ENCODE data around the gene WDR70.
"Not testable (repeated sequence)": the region's sequence is repeated elsewhere in the genome, so short reads cannot be mapped to it uniquely, and the experiment has no call there.

WDR70 gene

DNA sequence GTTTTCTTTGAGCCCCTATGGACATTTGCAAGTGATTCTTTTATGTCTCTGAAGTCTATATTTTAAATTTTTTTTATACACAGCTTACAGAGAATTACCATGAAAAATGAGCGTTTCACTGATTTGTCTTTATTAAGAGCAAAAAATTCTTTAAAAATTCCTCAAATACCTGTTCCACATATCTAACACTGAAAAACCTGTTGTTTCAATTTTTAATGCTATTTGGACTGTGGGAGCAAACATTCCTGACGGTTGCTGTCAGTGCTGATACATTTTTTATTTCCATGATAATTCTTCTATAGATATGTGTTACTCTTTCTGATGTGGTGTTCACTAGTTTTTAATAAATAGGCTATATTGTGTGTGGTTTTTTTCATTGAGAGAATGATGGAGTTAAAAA, 261.0 kb downstream of the WDR70 start:
- no peak for DNase-seq (ENCODE audit: low read depth)

DNA sequence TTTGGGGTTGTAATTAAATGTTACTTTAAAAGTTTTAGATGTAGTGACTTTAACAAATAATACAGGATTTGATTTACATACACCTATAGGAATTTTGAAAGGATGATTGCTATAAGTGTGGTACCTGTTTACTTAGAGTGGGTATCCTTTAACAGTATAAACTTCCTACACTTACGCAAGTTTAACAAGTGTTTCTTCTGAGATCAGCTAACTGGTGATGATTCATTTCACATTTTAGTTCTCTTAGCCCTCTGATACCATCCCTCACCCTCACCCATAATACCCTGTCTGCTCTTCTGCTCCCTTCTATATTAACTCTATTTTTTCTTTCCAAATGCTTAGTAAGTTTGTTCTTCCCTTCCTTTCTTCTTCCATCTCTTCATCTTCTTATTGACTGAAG, 262.8 kb downstream of the WDR70 start:
- no peak for DNase-seq (ENCODE audit: low read depth)

DNA sequence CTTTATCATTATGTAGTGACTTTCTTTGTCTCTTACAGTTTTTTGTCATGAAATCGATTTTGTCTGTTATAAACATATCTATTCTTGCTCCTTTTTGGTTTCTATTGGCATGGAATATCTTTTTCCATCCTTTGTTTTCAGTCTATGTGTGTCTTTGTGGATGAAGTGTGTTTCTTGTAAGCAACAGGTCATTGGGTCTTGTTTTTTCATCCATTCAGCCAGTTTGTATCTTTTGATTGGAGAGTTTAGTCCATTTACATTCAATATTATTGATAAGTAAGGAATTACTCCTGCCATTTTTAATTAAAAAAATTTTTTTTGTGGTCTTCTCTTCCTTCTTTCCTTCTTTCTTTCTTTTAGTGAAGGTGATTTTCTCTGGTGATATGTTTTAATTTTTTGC, 266.6 kb downstream of the WDR70 start:
- no peak for DNase-seq (ENCODE audit: low read depth)

- DNase-seq (ENCODE audit: low read depth) = not testable (repeated sequence)
Observed at GRCh38 chr5:37654566-37654965, 275.4 kb downstream of the WDR70 start.

- no peak for DNase-seq (ENCODE audit: low read depth)
Observed at GRCh38 chr5:37657046-37657445, 277.9 kb downstream of the WDR70 start.

DNA sequence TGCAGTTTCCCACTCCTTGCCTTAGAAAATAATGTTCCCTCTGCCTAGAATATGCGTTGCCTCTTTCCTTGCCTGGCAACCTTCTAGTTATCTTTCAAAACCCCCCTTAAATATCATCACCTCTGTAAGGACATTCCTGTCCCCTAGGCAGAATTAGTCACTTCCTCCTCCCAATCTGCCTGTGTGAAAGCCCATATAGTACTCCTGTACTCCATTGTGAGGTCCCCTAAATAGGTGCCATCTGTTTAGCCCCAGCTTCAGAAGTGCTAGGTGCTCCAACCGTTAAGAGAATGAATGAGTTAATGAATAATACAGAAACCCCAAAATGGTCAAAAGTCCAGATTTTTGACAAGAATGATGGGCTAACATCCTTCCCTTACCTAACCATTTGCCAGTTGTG, 279.3 kb downstream of the WDR70 start:
- DNase-seq (ENCODE audit: low read depth) = no peak

- no peak for DNase-seq (ENCODE audit: low read depth)
Observed at GRCh38 chr5:37660319-37660718, 281.2 kb downstream of the WDR70 start.

GRCh38 chr5:37661227-37661920, 282.3 kb downstream of the WDR70 start:
- no peak for DNase-seq (ENCODE audit: low read depth)

GRCh38 chr5:37661951-37662350, 282.8 kb downstream of the WDR70 start:
- DNase-seq (ENCODE audit: low read depth) = no peak

DNA sequence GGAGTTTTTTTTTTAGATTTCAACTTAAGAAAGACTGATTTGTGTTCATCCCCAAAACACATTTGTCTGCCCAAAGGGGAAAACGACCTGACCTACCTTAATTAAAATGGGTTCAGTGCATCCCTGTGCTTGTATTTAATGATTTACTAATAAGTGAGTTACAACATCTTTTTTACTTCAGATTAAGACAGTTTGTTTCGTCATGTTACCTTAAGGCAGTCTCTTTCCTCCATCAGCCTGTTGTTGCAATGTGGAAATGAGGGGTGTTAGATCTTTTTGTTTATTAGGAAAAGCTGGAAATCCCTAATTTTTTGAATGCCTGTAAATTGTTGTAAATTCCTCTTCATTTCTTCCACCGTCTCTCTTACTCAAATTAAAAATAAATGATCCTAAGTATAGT, 283.2 kb downstream of the WDR70 start:
- DNase-seq (ENCODE audit: low read depth) = no peak

- DNase-seq (ENCODE audit: low read depth) = no peak
Observed at GRCh38 chr5:37662789-37663485, 283.8 kb downstream of the WDR70 start.

- DNase-seq (ENCODE audit: low read depth) = no peak
Observed at GRCh38 chr5:37663538-37663937, 284.4 kb downstream of the WDR70 start.

DNA sequence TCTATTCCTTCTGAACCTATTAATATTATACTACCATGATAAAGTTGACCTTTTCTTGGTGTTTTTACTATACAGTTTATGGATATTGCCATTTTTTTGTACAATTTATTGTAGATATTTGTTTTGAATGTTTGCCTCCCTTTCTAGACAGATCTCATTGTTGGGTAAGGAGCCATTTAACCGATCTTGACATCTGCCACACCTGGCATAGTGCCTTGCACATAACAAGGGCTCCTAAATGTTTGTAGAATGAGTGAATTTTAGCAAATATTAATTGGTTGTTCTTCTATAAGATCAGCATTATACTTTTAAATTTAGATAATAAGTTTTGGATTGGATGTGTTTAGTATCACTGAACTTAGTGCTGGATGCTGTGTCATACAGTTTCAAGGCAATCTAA, 285.4 kb downstream of the WDR70 start:
- DNase-seq (ENCODE audit: low read depth) = no peak

DNA sequence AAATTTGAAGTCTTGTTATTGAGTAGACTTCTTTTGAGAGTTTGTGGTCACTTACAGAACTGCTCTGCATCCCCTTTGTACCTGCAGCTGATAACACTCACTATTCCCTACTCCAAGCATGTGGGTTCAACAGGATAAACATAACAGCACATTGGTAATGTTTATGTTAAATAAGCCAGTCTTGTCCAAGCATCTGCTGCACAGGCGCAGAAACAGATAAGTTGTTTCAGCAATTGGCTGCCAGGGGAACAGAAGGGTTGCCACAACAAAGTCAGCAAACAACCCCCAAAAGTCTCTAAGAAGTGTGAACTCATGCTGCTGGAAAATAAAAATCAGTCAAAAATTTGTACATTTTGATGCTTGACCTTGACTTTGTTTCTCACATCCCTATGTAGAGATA, 286.2 kb downstream of the WDR70 start:
- no peak for DNase-seq (ENCODE audit: low read depth)

DNA sequence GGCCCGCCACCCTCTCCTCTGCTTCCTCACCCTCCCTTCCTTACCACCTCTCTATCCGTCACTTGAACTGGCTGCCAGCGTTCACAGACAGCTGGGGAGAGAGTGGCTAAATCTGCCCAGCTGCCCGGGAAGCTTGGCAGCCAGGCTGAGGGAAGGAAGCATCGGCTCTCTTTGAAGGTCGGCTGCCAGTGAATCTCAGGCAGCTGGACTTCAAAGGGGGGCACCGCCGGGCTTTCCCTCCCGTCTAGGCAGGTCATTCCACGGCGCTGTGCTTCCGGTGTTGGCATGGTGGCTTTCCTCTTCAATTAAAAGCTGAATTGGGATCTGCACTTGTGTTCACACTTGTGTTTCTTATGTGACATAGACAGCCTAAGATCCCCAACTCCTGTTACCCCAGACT, 286.8 kb downstream of the WDR70 start:
- no peak for DNase-seq (ENCODE audit: low read depth)

GRCh38 chr5:37667430-37667829, 288.3 kb downstream of the WDR70 start:
- DNase-seq (ENCODE audit: low read depth) = no peak

DNA sequence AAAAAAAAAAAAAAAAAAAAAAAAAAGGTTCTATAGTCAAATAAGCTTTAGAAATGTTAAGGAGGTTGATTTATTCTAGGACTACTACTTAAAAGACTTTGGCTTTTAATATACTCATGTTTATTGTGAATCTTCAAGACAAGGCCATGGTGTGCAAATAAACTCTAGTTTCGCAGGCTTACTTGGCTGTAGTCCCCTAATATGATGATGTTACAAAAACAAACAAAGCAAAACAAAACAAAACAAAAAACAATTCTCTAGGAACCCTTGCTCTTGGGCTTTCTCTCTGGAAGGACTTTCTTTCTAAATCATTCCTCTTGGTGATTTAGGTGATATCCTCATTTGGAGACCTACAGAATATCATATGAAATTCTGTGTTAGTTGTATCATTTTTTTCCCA, 288.7 kb downstream of the WDR70 start:
- no peak for DNase-seq (ENCODE audit: low read depth)

GRCh38 chr5:37668524-37669047, 289.5 kb downstream of the WDR70 start:
- no peak for DNase-seq (ENCODE audit: low read depth)

GRCh38 chr5:37672118-37672588, 293.0 kb downstream of the WDR70 start:
- DNase-seq (ENCODE audit: low read depth) = not testable (repeated sequence)

- not testable (repeated sequence) for DNase-seq (ENCODE audit: low read depth)
Observed at GRCh38 chr5:37674361-37674760, 295.2 kb downstream of the WDR70 start.

GRCh38 chr5:37679326-37679725, 300.2 kb downstream of the WDR70 start:
- DNase-seq (ENCODE audit: low read depth) = not testable (repeated sequence)

DNA sequence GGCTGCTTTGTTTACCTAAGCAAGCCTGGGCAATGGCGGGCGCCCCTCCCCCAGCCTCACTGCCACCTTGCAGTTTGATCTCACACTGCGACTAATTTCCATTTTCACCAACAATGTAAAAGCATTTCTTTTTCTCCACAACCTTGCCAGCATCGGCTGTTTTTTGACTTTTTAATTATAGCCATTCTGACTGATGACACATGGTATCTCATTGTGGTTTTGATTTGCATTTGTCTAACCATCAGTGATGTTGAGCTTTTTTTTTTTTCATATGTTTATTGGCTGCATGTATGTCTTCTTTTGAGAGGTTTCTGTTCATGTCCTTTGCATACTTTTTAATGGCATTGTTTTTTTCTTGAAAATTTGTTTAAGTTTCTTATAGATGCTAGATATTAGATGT, 300.8 kb downstream of the WDR70 start:
- DNase-seq (ENCODE audit: low read depth) = not testable (repeated sequence)

DNA sequence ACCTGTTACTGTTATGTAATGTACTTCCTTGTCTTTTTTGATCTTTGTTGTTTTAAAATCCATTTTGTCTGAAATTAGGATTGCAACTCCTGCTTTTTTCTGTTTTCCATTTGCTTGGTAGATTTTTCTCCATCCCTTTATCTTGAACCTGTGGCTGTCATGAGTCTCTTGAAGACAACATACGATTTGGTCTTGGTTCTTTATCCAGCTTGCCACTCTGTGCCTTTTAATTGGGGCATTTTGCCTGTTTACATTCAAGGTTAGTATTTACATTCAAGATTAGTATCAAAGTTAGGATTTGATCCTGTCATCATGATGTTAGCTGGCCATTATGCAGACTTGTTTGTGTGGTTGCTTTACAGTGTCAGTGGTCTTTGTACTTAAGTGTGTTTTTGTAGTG, 304.0 kb downstream of the WDR70 start:
- no peak for DNase-seq (ENCODE audit: low read depth)

GRCh38 chr5:37685211-37685610, 306.1 kb downstream of the WDR70 start:
- no peak for DNase-seq (ENCODE audit: low read depth)

All from activated T-cell treated with anti-CD3 and anti-CD28 coated beads for 24 hours (primary cell).